HepG2 (cell line): ENCODE measurements around the gene ADGRG1. TPM values are rescaled to one million over a fixed set of nuclear protein-coding genes. Genes with fewer than 3 reads are reported as not detected.
A peak's percentile ranks its signal among the peaks of the same experiment; 100 is the strongest.

Experiments used
- CBX5 ChIP-seq: sonication (generic); formaldehyde crosslinking; IDR thresholded peaks from 2 replicates; pipeline ENCODE4 v1.4.0; 2020; ENCODE audit warnings: missing genetic modification reagents, borderline replicate concordance
- FOXC1 ChIP-seq: sonication (generic); formaldehyde crosslinking; IDR thresholded peaks from 2 replicates; pipeline ENCODE4 v1.8.0; 2022; ENCODE audit warnings: mild to moderate bottlenecking, missing genetic modification reagents, borderline replicate concordance
- FOXK2 ChIP-seq: fragments of 450-650 bp; IDR thresholded peaks from 2 replicates; pipeline ENCODE4 v1.6.1; 2016
- HDAC1 ChIP-seq: sonication (generic); formaldehyde crosslinking; IDR thresholded peaks from 2 replicates; pipeline ENCODE4 v1.5.1; 2020; ENCODE audit warnings: mild to moderate bottlenecking, missing genetic modification reagents
- HMGXB3 ChIP-seq: sonication (generic); formaldehyde crosslinking; IDR thresholded peaks from 2 replicates; pipeline ENCODE4 v1.4.0; 2020; ENCODE audit warnings: missing genetic modification reagents, borderline replicate concordance
- HNF4A ChIP-seq: sonication (generic); formaldehyde crosslinking; IDR thresholded peaks from 2 replicates; pipeline ENCODE4 v1.4.0; 2020; ENCODE audit warnings: missing genetic modification reagents
- HNF4G ChIP-seq, 2 experiments: sonication (generic) in 1 of 2; formaldehyde crosslinking in 1 of 2; IDR thresholded peaks; 2 replicates each; pipeline versions ENCODE4 v1.4.0 to v1.6.1; 2011 to 2020; ENCODE audit warnings: borderline replicate concordance in 2 of 2, low read depth in 2 of 2, mild to moderate bottlenecking in 2 of 2, low read length in 1 of 2, missing genetic modification reagents in 1 of 2, moderate library complexity in 1 of 2
- HOXA7 ChIP-seq: sonication (generic); formaldehyde crosslinking; IDR thresholded peaks from 2 replicates; pipeline ENCODE4 v1.8.1; 2022; ENCODE audit warnings: mild to moderate bottlenecking, missing genetic modification reagents, moderate library complexity
- KDM1A ChIP-seq: IDR thresholded peaks from 2 replicates; pipeline ENCODE4 v1.6.1; 2016; ENCODE audit warnings: missing compliant biosample characterization
- KDM5B ChIP-seq: sonication (generic); formaldehyde crosslinking; IDR thresholded peaks from 2 replicates; pipeline ENCODE4 v1.4.0; 2020; ENCODE audit warnings: missing genetic modification reagents, mild to moderate bottlenecking, borderline replicate concordance
- NFYC ChIP-seq: IDR thresholded peaks from 2 replicates; pipeline ENCODE4 v1.6.1; 2016; ENCODE audit warnings: missing genetic modification reagents, missing compliant biosample characterization
- NKX3-1 ChIP-seq: sonication (generic); formaldehyde crosslinking; IDR thresholded peaks from 2 replicates; pipeline ENCODE4 v1.5.0; 2020; ENCODE audit warnings: missing genetic modification reagents
- PHB2 ChIP-seq: fragments of 450-650 bp; IDR thresholded peaks from 2 replicates; pipeline ENCODE4 v1.6.1; 2018; ENCODE audit not compliant: partially characterized antibody
- YEATS4 ChIP-seq: sonication (generic); formaldehyde crosslinking; IDR thresholded peaks from 2 replicates; pipeline ENCODE4 v1.4.0; 2020; ENCODE audit warnings: missing genetic modification reagents, borderline replicate concordance
- ZGPAT ChIP-seq: IDR thresholded peaks from 2 replicates; pipeline ENCODE4 v1.6.1; 2016; ENCODE audit warnings: mild to moderate bottlenecking
- ZNF10 ChIP-seq: sonication (generic); formaldehyde crosslinking; IDR thresholded peaks from 2 replicates; pipeline ENCODE4 v1.4.0; 2020; ENCODE audit warnings: mild to moderate bottlenecking, low read depth, missing genetic modification reagents, borderline replicate concordance
- ZNF253 ChIP-seq: sonication (generic); formaldehyde crosslinking; IDR thresholded peaks from 2 replicates; pipeline ENCODE4 v1.8.0; 2022; ENCODE audit warnings: mild to moderate bottlenecking, missing genetic modification reagents, borderline replicate concordance
- ZNF503 ChIP-seq: sonication (generic); formaldehyde crosslinking; IDR thresholded peaks from 2 replicates; pipeline ENCODE4 v1.4.0; 2020; ENCODE audit warnings: missing genetic modification reagents
- ZNF563 ChIP-seq: sonication (generic); formaldehyde crosslinking; IDR thresholded peaks from 2 replicates; pipeline ENCODE4 v1.8.0; 2022; ENCODE audit warnings: mild to moderate bottlenecking, moderate library complexity, missing genetic modification reagents
- ZNF572 ChIP-seq: sonication (generic); formaldehyde crosslinking; IDR thresholded peaks from 2 replicates; pipeline ENCODE4 v1.5.1; 2020; ENCODE audit warnings: mild to moderate bottlenecking, missing genetic modification reagents
- ZNF678 ChIP-seq: sonication (generic); formaldehyde crosslinking; IDR thresholded peaks from 2 replicates; pipeline ENCODE4 v1.4.0; 2020; ENCODE audit warnings: mild to moderate bottlenecking, missing genetic modification reagents
- polyA plus RNA-seq, 8 experiments: library from polyadenylated mRNA; depleted of rRNA in 3 of 8; stranded (reverse) in 7 of 8; unstranded in 1 of 8; fragments of >200 nt; fragmentation: Illumina TruSeq in 4 of 8; extraction: Trizol in 4 of 8; gene quantifications; 2 replicates each; pipeline versions ENCODE4 v1.2.1 to v1.2.3, GENCODE V29; 2011 to 2016; ENCODE audit warnings: low read depth in 4 of 8, missing spikeins in 1 of 8, mixed read lengths in 1 of 8; ENCODE audit not compliant: insufficient read depth in 1 of 8
- total RNA-seq, 5 experiments: library from RNA; depleted of rRNA; stranded (reverse); fragments of >200 nt; fragmentation: Illumina TruSeq; extraction: Trizol; gene quantifications; 2 replicates each; pipeline ENCODE4 v1.2.3, GENCODE V29; 2016; ENCODE audit warnings: low read depth in 1 of 5

The ADGRG1 gene
- total and polyA plus RNA-seq, 2 of the 13 experiments (the other 11 are each of a cell fraction or from before 2014, with no cell fraction given): 2.7 to 5.9 TPM

- peak; percentile 61; the same call in 1 of the 2 replicates for TF ChIP-seq FOXC1 (CRISPR knock-in tag)
- TF ChIP-seq ZNF503: peak; percentile 57; the same call in 1 of the 2 replicates
- no peak for TF ChIP-seq ZNF572 (CRISPR knock-in tag)
- TF ChIP-seq ZNF563 (CRISPR knock-in tag): 0 out of 2 replicates have a peak, but pooled peaks have one; percentile 25
- TF ChIP-seq CBX5 (CRISPR knock-in tag): peak; percentile 34; the same call in 1 of the 2 replicates
- peak; percentile 32; the same call in 1 of the 2 replicates for TF ChIP-seq NFYC (CRISPR knock-in tag)
- TF ChIP-seq HMGXB3 (CRISPR knock-in tag): no peak
- peak; percentile 96 for TF ChIP-seq HNF4G (IDR thresholded peaks at IDR 0.05; ENCODE audit: borderline replicate concordance, low read depth, low read length)
- TF ChIP-seq HNF4G (CRISPR knock-in tag; IDR thresholded peaks at IDR 0.05; ENCODE audit: borderline replicate concordance, low read depth): peak; percentile 91; the same call in 1 of the 2 replicates
- TF ChIP-seq HDAC1 (CRISPR knock-in tag): peak; percentile 86
- TF ChIP-seq ZGPAT (CRISPR knock-in tag): peak; percentile 78
- TF ChIP-seq KDM1A: no peak
- TF ChIP-seq HNF4A (CRISPR knock-in tag): peak; percentile 95
- no peak for TF ChIP-seq ZNF253 (CRISPR knock-in tag)
- TF ChIP-seq KDM5B: peak; percentile 46; the same call in 1 of the 2 replicates
- TF ChIP-seq YEATS4: no peak; the same call in 1 of the 2 replicates
- no peak for TF ChIP-seq ZNF678 (CRISPR knock-in tag)
- TF ChIP-seq NKX3-1: no peak
- TF ChIP-seq ZNF10 (CRISPR knock-in tag): no peak
- TF ChIP-seq FOXK2: no peak
- TF ChIP-seq PHB2: no peak
- no peak for TF ChIP-seq HOXA7 (CRISPR knock-in tag)
Observed at GRCh38 chr16:57606847-57607501, 21.5 kb upstream of the ADGRG1 start (continued).
